Measurements from ENCODE around the gene LRRC3B. TPM values are rescaled to one million over a fixed set of nuclear protein-coding genes. Genes with fewer than 3 reads are reported as not detected.

The LRRC3B gene
- total RNA-seq, 2 donors from 2014 or later, result not detected

DNA sequence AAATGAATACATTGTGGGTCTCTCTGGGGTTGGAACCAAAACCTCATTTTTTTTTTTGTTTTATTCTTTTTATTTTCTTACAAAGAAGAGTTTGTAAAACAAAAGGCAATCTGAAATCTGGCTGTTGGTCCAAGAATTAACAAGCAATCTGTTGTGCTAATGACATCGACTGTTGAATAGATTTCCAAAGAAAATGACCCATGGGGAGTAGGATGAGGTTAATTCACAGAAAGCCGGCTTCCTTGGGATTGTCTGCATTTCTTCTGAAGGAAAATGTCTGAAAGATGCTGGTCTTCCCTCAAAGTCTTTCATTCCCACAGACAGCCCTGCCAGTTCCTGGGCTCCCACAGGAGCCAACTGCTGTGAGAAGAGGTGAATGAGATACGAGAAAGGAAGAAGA, 92.9 kb downstream of the LRRC3B start:
- Histone ChIP-seq H3K4me3 (no peak overlapping the region), H3K27ac (no peak overlapping the region), H3K36me3 (no peaks in the 10 kb centered on the region), H3K4me1 (ENCODE audit: control insufficient read depth in 1 of 2, low read depth in 2 of 2) (peaks cover 0 to 13% of the 10 kb centered on the region in 2 donors), H3K9me3 (peaks cover 4% of the 10 kb centered on the region), H3K27me3 (replicated peaks; ENCODE audit: insufficient read depth) (no peaks in the 10 kb centered on the region)
- no peak for ATAC-seq (ENCODE audit: insufficient number of reproducible peaks, low FRiP score, low read depth)
- DNase-seq (ENCODE audit: low spot score), result no peak
- TF ChIP-seq, protein P1, sequence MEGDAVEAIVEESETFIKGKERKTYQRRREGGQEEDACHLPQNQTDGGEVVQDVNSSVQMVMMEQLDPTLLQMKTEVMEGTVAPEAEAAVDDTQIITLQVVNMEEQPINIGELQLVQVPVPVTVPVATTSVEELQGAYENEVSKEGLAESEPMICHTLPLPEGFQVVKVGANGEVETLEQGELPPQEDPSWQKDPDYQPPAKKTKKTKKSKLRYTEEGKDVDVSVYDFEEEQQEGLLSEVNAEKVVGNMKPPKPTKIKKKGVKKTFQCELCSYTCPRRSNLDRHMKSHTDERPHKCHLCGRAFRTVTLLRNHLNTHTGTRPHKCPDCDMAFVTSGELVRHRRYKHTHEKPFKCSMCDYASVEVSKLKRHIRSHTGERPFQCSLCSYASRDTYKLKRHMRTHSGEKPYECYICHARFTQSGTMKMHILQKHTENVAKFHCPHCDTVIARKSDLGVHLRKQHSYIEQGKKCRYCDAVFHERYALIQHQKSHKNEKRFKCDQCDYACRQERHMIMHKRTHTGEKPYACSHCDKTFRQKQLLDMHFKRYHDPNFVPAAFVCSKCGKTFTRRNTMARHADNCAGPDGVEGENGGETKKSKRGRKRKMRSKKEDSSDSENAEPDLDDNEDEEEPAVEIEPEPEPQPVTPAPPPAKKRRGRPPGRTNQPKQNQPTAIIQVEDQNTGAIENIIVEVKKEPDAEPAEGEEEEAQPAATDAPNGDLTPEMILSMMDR (IDR thresholded peaks at IDR 0.05), result no peak

DNA sequence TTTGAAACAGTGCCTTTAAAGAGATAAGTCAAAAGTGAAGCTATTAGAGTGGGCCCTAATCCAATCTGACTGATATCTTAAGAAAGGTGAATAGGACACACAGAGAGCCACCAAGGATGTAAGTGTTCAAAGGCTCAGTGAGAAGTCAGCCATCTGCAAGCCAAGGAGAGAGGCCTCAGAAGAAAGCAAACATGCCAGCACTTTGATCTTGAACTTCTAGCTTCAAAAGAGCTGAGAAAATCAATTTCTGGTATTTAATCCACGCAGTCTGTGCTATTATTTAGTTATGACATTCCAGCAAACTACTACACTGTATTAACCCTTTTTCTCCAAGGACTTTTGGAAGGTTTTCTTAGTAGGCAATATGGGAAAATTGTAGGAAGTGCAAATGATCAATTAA, 95.7 kb downstream of the LRRC3B start:
- DNase-seq (ENCODE audit: low spot score), result no peak
- peaks cover 4% of the 10 kb centered on the region for H3K9me3 ChIP-seq

DNA sequence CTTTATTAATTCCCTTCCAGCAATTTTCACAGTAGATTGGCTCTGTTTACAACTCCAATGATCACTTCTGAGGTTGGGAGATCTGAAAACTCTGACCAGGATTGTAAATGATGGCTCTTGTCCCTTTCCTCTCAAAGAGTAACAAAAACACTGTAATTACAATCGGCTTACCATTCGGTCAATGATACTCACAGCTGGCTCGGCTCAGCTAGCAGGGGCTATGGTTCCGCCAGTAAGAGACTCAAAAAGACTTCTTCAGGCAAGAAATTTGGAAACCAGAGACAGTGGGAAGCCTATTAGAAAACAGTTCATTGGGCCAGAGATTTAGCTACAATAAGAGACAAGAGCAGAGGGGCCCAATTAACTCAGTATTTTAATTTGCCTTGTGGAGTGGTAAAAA, 96.6 kb downstream of the LRRC3B start:
- DNase-seq (ENCODE audit: low spot score) (no peak), ATAC-seq (ENCODE audit: insufficient number of reproducible peaks, low FRiP score, low read depth) (no peak)
- H3K4me1 ChIP-seq (ENCODE audit: control insufficient read depth in 1 of 2, low read depth in 2 of 2), result no peaks in the 10 kb centered on the region
- H3K4me3 ChIP-seq, result no peak overlapping the region
- H3K36me3 ChIP-seq, result no peaks in the 10 kb centered on the region
- no peaks in the 10 kb centered on the region for H3K27me3 ChIP-seq (replicated peaks; ENCODE audit: insufficient read depth)
- H3K9me3 ChIP-seq, result peaks cover 4% of the 10 kb centered on the region
- TF ChIP-seq, protein P1 (IDR thresholded peaks at IDR 0.05), result no peak
- H3K27ac ChIP-seq, result no peak overlapping the region

More for the DNA sequence above, 95.7 kb downstream of the LRRC3B start:
- Histone ChIP-seq H3K36me3 (no peaks in the 10 kb centered on the region), H3K27me3 (replicated peaks; ENCODE audit: insufficient read depth) (no peaks in the 10 kb centered on the region), H3K27ac (no peak overlapping the region), H3K4me3 (no peak overlapping the region), H3K4me1 (ENCODE audit: control insufficient read depth in 1 of 2, low read depth in 2 of 2) (peaks cover 0 to 6% of the 10 kb centered on the region in 2 donors)
- TF ChIP-seq, protein P1 (IDR thresholded peaks at IDR 0.05), result no peak
- no peak for ATAC-seq (ENCODE audit: insufficient number of reproducible peaks, low FRiP score, low read depth)

DNA sequence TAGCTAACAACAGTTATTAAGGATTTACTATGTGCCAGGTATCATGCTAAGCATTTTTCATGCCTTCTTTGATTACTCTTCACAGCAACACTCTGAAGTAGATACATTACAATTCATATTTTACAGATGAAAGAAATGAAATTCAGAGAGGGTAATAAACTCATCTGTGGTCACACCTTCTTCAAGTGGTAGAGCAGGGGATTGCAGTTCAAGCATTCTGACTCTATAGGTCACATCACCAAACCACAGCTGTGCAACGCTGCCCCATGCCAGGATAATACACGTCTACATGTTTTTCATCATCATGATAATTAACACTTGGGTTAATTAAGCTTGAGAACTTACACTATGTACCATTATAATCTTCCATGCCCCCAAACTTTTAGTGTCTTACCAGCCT, 98.5 kb downstream of the LRRC3B start:
- no peaks in the 10 kb centered on the region for H3K36me3 ChIP-seq
- H3K4me1 ChIP-seq (ENCODE audit: control insufficient read depth in 1 of 2, low read depth in 2 of 2), result no peaks in the 10 kb centered on the region
- TF ChIP-seq, protein P1 (IDR thresholded peaks at IDR 0.05), result no peak
- H3K27ac ChIP-seq, result no peak overlapping the region
- DNase-seq (ENCODE audit: low spot score) (no peak), ATAC-seq (ENCODE audit: insufficient number of reproducible peaks, low FRiP score, low read depth) (no peak)
- H3K27me3 ChIP-seq (replicated peaks; ENCODE audit: insufficient read depth), result no peaks in the 10 kb centered on the region
- peaks cover 4% of the 10 kb centered on the region for H3K9me3 ChIP-seq
- no peak overlapping the region for H3K4me3 ChIP-seq

DNA sequence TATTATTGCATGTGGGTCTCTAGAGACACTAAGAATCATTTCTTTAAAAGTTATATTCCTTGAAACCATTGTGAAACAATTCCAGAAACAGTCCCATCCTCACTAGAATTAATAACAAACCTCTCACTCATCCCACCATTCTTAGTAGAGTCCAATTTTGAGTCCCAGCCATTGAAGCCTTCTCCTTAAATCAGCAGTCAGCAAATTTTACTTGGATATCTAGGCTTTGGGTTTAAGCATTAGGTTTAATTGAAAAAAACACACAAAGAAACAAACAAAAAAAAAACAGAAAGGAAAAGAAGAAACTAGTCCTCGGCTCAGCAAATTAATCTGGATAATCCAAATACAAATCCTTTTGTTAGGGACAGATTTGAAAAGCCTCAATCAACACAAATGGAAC, 109.3 kb downstream of the LRRC3B start:
- DNase-seq (ENCODE audit: low spot score), result no peak
- TF ChIP-seq, protein P1 (IDR thresholded peaks at IDR 0.05), result no peak
- no peaks in the 10 kb centered on the region for H3K36me3 ChIP-seq

More for the DNA sequence above, 109.3 kb downstream of the LRRC3B start:
- ATAC-seq (ENCODE audit: insufficient number of reproducible peaks, low FRiP score, low read depth), result no peak
- Histone ChIP-seq H3K27me3 (replicated peaks; ENCODE audit: insufficient read depth) (no peaks in the 10 kb centered on the region), H3K4me3 (no peak overlapping the region), H3K9me3 (no peaks in the 10 kb centered on the region), H3K27ac (no peak overlapping the region), H3K4me1 (ENCODE audit: control insufficient read depth in 1 of 2, low read depth in 2 of 2) (no peaks in the 10 kb centered on the region)

Measured in thoracic aorta (tissue), 2 donors.